Tibial artery (tissue), 4 donors: ENCODE measurements around the gene INHBB.

Experiments used
- DNase-seq, 2 donors: peaks; one replicate each; pipeline ENCODE4 v3.0.0-alpha.2; 2019
- H3K27ac ChIP-seq, 2 donors: fragments of 200-600 bp; sonication (generic) in 1 of 2; 1 replicate in 1 of 2; 2 replicates in 1 of 2; pipeline ENCODE4 v1.5.1; 2018 to 2019; ENCODE audit warnings: mild to moderate bottlenecking in 1 of 2
- H3K27me3 ChIP-seq, 2 donors: fragments of 200-600 bp; sonication (generic) in 1 of 2; one replicate each; pipeline versions ENCODE4 v1.5.1 to v1.6.0; 2016 to 2019
- H3K36me3 ChIP-seq, 3 donors: fragments of 200-600 bp; sonication (generic) in 2 of 3; one replicate each; pipeline ENCODE4 v1.5.1; 2016 to 2019; ENCODE audit warnings: mild to moderate bottlenecking in 2 of 3
- H3K4me1 ChIP-seq, 4 donors: fragments of 200-600 bp; sonication (generic) in 2 of 4; 1 replicate in 3 of 4; 2 replicates in 1 of 4; pipeline ENCODE4 v1.5.1; 2016 to 2019
- H3K4me3 ChIP-seq, 2 donors: fragments of 200-600 bp; sonication (generic) in 1 of 2; 1 replicate in 1 of 2; 2 replicates in 1 of 2; pipeline ENCODE4 v1.5.1; 2018 to 2019; ENCODE audit warnings: mild to moderate bottlenecking in 2 of 2
- H3K9me3 ChIP-seq, 3 donors: fragments of 200-600 bp; sonication (generic) in 1 of 3; one replicate each; pipeline ENCODE4 v1.5.1; 2016 to 2019
- intact Hi-C: fragments of 100-400 bp; cut with DNase I; formaldehyde crosslinking; loops from one replicate; pipeline ENCODE4 v1.15.0; 2023; ENCODE audit warnings: low total_unique reads
- TF ChIP-seq, protein P1 (sequence below), 2 experiments: fragments of 200-600 bp in 1 of 2; fragments of 450-650 bp in 1 of 2; IDR thresholded peaks; one replicate each; pipeline ENCODE4 v1.5.1; 2017 to 2019; ENCODE audit warnings: antibody characterized with exemption in 2 of 2, mild to moderate bottlenecking in 1 of 2, moderate library complexity in 1 of 2

Gene INHBB

DNA sequence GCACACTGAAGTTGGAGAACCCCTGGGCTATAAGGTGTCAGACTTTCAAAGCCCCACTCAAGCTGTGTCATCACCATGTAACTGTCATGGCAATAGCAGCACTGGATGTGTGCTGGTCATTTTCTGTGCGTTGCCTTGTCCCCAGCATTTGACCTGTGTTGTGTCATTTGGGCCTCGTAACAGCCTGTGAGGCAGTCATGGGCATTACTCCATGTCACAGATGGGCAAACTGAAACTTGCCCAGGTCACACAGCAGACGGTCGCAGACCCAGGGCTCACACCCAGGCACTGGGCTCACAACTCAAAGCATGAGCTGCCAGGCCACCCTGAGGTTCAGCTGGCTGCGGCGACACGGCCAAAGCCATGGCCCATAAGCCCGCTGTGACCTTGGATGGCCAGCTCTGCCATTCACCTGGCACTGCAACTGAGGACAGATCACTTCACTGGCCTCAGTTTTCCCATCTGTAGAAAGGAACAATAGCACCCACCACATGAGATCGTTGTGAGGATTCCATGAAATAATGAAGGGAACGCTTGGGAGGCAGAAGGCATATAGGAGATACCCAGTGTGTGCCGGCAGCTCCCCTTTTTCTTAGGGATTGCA is 36.7 kb downstream of the INHBB start:
- intact Hi-C loops, result no loop called here
- Histone ChIP-seq H3K9me3 (no peaks in the 10 kb centered on the region), H3K27me3 (peaks cover 0 to 19% of the 10 kb centered on the region in 2 donors), H3K36me3 (no peaks in the 10 kb centered on the region), H3K4me1 (no peaks in the 10 kb centered on the region), H3K27ac (no peak overlapping the region), H3K4me3 (no peak overlapping the region)
- DNase-seq, result no peak
- TF ChIP-seq, protein P1, sequence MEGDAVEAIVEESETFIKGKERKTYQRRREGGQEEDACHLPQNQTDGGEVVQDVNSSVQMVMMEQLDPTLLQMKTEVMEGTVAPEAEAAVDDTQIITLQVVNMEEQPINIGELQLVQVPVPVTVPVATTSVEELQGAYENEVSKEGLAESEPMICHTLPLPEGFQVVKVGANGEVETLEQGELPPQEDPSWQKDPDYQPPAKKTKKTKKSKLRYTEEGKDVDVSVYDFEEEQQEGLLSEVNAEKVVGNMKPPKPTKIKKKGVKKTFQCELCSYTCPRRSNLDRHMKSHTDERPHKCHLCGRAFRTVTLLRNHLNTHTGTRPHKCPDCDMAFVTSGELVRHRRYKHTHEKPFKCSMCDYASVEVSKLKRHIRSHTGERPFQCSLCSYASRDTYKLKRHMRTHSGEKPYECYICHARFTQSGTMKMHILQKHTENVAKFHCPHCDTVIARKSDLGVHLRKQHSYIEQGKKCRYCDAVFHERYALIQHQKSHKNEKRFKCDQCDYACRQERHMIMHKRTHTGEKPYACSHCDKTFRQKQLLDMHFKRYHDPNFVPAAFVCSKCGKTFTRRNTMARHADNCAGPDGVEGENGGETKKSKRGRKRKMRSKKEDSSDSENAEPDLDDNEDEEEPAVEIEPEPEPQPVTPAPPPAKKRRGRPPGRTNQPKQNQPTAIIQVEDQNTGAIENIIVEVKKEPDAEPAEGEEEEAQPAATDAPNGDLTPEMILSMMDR (IDR thresholded peaks at IDR 0.05), result no peak

DNA sequence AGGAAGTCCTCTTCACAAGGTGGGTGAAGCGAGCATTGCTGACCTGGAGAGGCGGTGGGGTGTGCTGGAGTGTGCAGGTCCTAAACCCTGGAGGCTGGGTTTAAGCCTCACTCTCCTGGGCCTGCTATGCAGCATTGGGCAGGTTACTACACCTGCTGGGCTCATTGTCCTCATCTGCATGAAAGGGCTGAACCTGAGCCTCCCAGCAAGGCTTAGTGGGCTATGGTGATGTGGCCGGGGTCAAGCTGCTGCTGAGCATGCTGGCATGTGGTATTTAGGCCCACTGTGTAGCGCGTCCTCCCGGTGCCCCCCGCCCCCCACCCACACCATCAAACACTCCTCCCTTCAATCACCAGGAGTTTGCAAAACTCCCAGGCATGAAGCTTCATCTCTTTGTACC is 37.3 kb downstream of the INHBB start:
- no peaks in the 10 kb centered on the region for H3K4me1 ChIP-seq
- H3K36me3 ChIP-seq, result no peaks in the 10 kb centered on the region
- TF ChIP-seq, protein P1 (IDR thresholded peaks at IDR 0.05), result no peak
- no peaks in the 10 kb centered on the region for H3K9me3 ChIP-seq
- intact Hi-C loops, result no loop called here
- DNase-seq, result no peak
- no peak overlapping the region for H3K27ac ChIP-seq
- H3K27me3 ChIP-seq, result peaks cover 0 to 16% of the 10 kb centered on the region in 2 donors
- no peak overlapping the region for H3K4me3 ChIP-seq

DNA sequence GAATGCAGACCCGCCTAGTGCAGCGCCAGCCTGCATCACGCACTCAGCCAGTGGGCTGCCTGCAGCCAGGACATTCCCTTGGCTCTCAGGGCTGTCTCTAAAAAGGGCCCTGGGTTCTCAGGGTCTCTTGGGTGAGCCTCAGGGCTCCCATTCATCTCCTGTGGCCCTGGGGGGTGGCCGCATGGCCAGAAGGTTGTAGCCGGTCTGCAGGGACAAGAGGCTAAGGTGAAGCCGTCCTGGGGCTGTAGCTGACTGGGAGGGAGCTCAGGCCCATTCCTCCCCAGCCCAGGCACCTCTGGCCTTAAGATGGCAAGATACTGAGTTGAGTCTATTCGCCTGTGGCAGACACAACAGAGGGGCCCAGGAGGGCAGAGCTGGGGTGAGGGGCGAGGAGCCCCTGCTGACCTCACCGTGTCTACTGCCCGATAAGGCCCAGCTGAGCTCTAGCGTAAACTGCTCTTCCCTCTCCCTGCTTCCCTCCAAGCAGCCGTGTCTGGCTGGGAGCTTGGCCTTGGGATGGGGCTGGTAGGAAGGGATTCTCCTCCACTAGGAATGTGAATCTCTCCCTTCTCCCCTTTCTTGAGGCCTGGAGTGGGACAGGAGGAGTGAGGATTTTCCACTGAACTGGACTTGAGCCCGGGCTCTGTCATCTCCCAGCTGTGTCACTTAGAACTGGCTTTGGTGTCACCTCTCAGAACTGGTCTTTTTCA is 37.9 kb downstream of the INHBB start:
- DNase-seq, result no peak
- peaks cover 0 to 17% of the 10 kb centered on the region in 2 donors for H3K27me3 ChIP-seq
- no peaks in the 10 kb centered on the region for H3K9me3 ChIP-seq
- H3K36me3 ChIP-seq, result no peaks in the 10 kb centered on the region
- intact Hi-C loops, result no loop called here
- TF ChIP-seq, protein P1 (IDR thresholded peaks at IDR 0.05), result no peak
- no peak overlapping the region for H3K4me3 ChIP-seq
- no peak overlapping the region for H3K27ac ChIP-seq
- no peaks in the 10 kb centered on the region for H3K4me1 ChIP-seq

DNA sequence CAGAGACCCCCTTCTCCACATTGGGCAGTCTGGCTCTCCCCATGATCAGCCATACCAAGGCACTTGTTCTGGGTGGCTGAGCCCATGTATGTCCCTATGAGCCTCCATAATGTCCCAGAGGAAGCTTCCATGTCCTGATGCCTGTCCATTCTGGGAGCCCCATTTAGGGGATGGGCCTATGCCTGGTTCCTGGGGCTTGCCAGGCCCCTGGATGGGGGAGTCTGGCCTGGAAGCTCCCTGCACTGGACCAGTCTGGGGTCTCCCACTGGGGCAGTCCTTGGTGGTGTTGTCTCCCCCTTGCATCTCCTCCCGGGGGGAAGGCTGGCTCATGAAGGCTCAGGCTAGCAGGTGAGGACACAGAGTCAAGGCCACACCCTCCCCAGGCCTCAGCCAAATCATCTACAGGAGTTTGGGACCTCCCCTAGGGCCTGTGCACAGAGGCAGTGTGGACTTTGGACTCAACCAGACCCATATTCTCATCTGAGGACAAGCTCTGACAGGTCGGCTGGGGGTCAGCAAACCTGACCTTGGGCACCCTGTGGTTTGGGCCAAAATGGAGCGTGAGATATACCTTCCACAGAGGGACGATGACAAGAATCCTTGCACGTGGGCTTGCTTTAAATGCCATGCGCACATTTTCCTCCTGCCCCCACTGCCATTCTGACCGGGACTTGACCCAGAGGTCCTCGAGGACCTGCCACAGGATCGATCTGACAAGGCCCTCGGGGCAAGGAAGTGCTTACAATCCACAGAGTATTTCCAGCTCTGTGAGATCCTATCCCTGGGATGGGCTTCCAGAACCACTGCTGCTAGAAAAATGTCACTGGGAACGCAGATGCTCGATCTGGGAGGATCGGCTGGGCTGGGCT is 38.8 kb downstream of the INHBB start:
- intact Hi-C loops, result no loop called here
- no peak overlapping the region for H3K27ac ChIP-seq
- DNase-seq, result no peak
- H3K4me1 ChIP-seq, result no peaks in the 10 kb centered on the region
- H3K9me3 ChIP-seq, result no peaks in the 10 kb centered on the region
- H3K27me3 ChIP-seq, result peaks cover 0 to 12% of the 10 kb centered on the region in 2 donors
- no peak overlapping the region for H3K4me3 ChIP-seq
- H3K36me3 ChIP-seq, result no peaks in the 10 kb centered on the region
- TF ChIP-seq, protein P1 (IDR thresholded peaks at IDR 0.05), result no peak

DNA sequence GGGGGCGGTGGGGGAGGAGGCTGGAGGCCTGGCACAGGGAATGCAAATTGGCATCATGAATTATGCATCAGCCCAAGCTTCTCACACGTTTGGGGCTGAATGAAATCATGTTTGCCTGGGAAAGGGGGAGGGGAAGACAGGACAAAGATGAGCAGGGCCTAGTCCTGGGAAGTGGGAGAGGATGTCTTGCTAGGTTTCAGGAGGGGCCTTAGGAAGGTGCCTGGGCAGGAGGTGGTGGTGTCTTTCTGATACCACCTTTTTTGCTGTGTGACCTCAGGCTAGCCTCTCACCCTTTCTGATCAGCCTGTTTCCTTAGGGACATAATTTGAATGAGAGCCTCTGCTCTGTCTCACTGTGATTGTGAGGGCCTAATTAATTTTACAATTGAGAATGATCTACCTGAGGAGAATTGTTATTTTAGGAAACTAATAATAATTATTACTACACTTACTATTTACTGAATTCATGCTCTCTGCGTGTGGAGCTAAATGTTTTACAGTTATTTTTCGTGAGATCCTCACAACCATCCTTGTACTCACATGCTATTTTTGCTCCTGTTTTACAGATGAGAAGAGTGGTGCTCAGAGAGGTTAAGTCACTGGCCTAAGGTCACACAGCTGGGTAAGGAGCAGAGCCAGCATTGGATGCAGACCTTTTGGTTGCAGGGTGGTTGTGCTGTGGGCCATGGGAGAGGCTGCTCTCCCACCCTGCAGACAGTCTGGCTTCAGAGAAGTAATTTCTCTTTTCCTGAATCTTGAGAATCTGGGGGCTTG is 39.6 kb downstream of the INHBB start:
- TF ChIP-seq, protein P1 (IDR thresholded peaks at IDR 0.05), result no peak
- Histone ChIP-seq H3K4me3 (no peak overlapping the region), H3K9me3 (no peaks in the 10 kb centered on the region), H3K27ac (no peak overlapping the region), H3K4me1 (no peaks in the 10 kb centered on the region), H3K36me3 (no peaks in the 10 kb centered on the region), H3K27me3 (peaks cover 0 to 9% of the 10 kb centered on the region in 2 donors)
- no peak for DNase-seq
- intact Hi-C loops, result no loop called here
